Spleen (tissue), 11 donors: ENCODE results near the gene NUBP2. TPM values are rescaled to one million over a fixed set of nuclear protein-coding genes. Genes with fewer than 3 reads are reported as not detected.

Experiments
- DNase-seq: peaks from one replicate; pipeline ENCODE4 v3.0.0-alpha.2; 2020
- H3K27ac ChIP-seq, 8 donors: fragments of 200-600 bp; sonication (generic) in 7 of 8; 1 replicate in 4 of 8; 2 replicates in 4 of 8; pipeline versions ENCODE4 v1.5.0 to v1.8.0; 2016 to 2021; ENCODE audit warnings: inconsistent platforms in 4 of 8, mild to moderate bottlenecking in 4 of 8, moderate library complexity in 1 of 8
- H3K27me3 ChIP-seq, 7 donors: fragments of 200-600 bp; sonication (generic) in 6 of 7; replicated peaks in 1 of 7; 1 replicate in 4 of 7; 2 replicates in 3 of 7; pipeline versions ENCODE4 v1.5.0 to v1.8.0; 2016 to 2021; ENCODE audit warnings: inconsistent platforms in 3 of 7, mild to moderate bottlenecking in 1 of 7
- H3K36me3 ChIP-seq, 6 donors: fragments of 200-600 bp; sonication (generic) in 5 of 6; 1 replicate in 4 of 6; 2 replicates in 2 of 6; pipeline versions ENCODE4 v1.5.0 to v1.8.0; 2016 to 2021; ENCODE audit warnings: inconsistent platforms in 2 of 6
- H3K4me1 ChIP-seq, 6 donors: fragments of 200-600 bp; sonication (generic) in 5 of 6; 1 replicate in 3 of 6; 2 replicates in 3 of 6; pipeline versions ENCODE4 v1.5.0 to v1.8.0; 2016 to 2021; ENCODE audit warnings: inconsistent platforms in 3 of 6
- H3K4me3 ChIP-seq, 8 donors: fragments of 200-600 bp; sonication (generic) in 7 of 8; 1 replicate in 4 of 8; 2 replicates in 4 of 8; pipeline versions ENCODE4 v1.5.0 to v1.8.0; 2016 to 2021; ENCODE audit warnings: inconsistent platforms in 4 of 8, mild to moderate bottlenecking in 4 of 8, moderate library complexity in 2 of 8
- H3K9me3 ChIP-seq, 8 donors: fragments of 200-600 bp; sonication (generic) in 7 of 8; 1 replicate in 4 of 8; 2 replicates in 4 of 8; pipeline versions ENCODE4 v1.5.0 to v1.8.0; 2016 to 2021; ENCODE audit warnings: inconsistent platforms in 4 of 8
- POLR2A ChIP-seq, 3 donors: fragments of 450-650 bp; IDR thresholded peaks; one replicate each; pipeline ENCODE4 v1.5.1; 2017; ENCODE audit warnings: antibody characterized with exemption in 3 of 3, mild to moderate bottlenecking in 1 of 3
- POLR2AphosphoS5 ChIP-seq, 3 donors: sonication (generic); formaldehyde crosslinking; IDR thresholded peaks; one replicate each; pipeline ENCODE4 v1.5.1; 2017; ENCODE audit warnings: antibody characterized with exemption in 3 of 3
- WGBS, 5 donors: extraction: QIAGEN DNeasy Blood & Tissue Kit in 3 of 5; methylation state at CpG; one replicate each; pipeline versions ENCODE4 v1.1.5 to v1.1.7; 2013 to 2018; 5-methylcytosine and 5-hydroxymethylcytosine counted together
- intact Hi-C: fragments of 100-400 bp; cut with DNase I; formaldehyde crosslinking; loops from one replicate; pipeline ENCODE4 v1.15.0; 2023; ENCODE audit warnings: low total_unique reads
- polyA plus RNA-seq, 3 donors: library from polyadenylated mRNA; stranded (reverse); fragments of 200-250 nt; gene quantifications; one replicate each; pipeline ENCODE4 v1.2.1, GENCODE V29; 2013
- total RNA-seq, 7 donors: library from RNA; depleted of rRNA in 3 of 7; stranded (reverse); fragments of >200 nt in 3 of 7; fragmentation: NEBNext Ultra II Directional in 4 of 7; extraction: Animal tissue kit (Norgen Biotek cat#: 25700) in 4 of 7; gene quantifications; one replicate each; pipeline versions ENCODE4 v1.1.0 to v1.2.1, GENCODE V29; 2016 to 2021
- TF ChIP-seq, protein P1 (sequence below), 11 experiments: fragments of 200-600 bp in 7 of 11; fragments of 450-650 bp in 4 of 11; sonication (generic) in 4 of 11; IDR thresholded peaks in 8 of 11; conservative IDR thresholded peaks in 3 of 11; 1 replicate in 7 of 11; 2 replicates in 4 of 11; pipeline versions ENCODE4 v1.4.0 to v1.8.0; 2016 to 2021; ENCODE audit warnings: antibody characterized with exemption in 11 of 11, inconsistent platforms in 4 of 11, mild to moderate bottlenecking in 1 of 11
- donor health status: healthy with polysubstance abuse.
- donor health status: DM: no; HTN: no; CAD: no; lungs with moderate emphysema.
- donor health status: DM: no; HTN: no; CAD: no.
- donor health status: Bipolar disorder and iron deficiency.
- donor health status: healthy.
- donor health status: DM: no; HTN: no; CAD: no.
- donor health status: DM: yes; HTN: yes; CAD: no.

The NUBP2 gene
- total and polyA plus RNA-seq, 10 donors, result 37.5 to 103 (median 57.3) TPM

GRCh38 chr16:1809281-1809801 lies 26.6 kb downstream of the NUBP2 start:
- Histone ChIP-seq H3K27me3 (no peaks in the 10 kb centered on the region), H3K4me1 (peaks cover 0 to 8% (median 0%) of the 10 kb centered on the region in 6 donors), H3K36me3 (peaks cover 5 to 98% (median 49%) of the 10 kb centered on the region in 6 donors), H3K27ac (no peak overlapping the region), H3K4me3 (no peak overlapping the region), H3K9me3 (peaks cover 0 to 6% (median 0%) of the 10 kb centered on the region in 8 donors)
- 80 to 85% (median 80%) methylated on average over 27 to 28 of the region's 28 CpGs for WGBS, 5 donors
- intact Hi-C loops, result no loop called here
- TF ChIP-seq POLR2A (IDR thresholded peaks at IDR 0.05) (no peak), POLR2AphosphoS5 (IDR thresholded peaks at IDR 0.05) (peak in 1 of 3 donors; percentile 53)
- DNase-seq, result no peak

DNA sequence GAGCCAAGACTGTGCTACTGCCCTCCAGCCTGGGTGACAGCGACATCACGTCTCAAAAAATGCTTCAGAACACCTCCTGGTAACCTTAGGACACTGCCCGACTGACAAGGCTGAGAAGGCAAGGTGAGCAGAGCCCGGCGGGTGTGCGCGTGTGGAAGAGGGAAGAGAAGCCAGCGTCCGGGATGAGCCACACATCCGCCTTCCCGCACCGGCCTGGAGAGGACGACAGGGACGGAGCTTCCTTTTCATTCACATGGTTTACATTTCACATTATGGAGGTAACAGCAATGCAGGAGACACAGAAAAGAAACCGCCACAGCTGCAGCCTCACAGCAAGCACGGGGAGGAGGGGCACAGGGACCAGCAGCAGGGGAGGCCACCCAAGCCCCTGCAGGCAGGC lies 27.3 kb downstream of the NUBP2 start:
- H3K4me1 ChIP-seq, result peaks cover 0 to 8% (median 0%) of the 10 kb centered on the region in 6 donors
- peaks cover 5 to 98% (median 50%) of the 10 kb centered on the region in 6 donors for H3K36me3 ChIP-seq
- no peak for DNase-seq
- no peak overlapping the region for H3K27ac ChIP-seq
- H3K4me3 ChIP-seq, result no peak overlapping the region
- peak in 1 of 3 donors; percentile 17 for TF ChIP-seq POLR2AphosphoS5 (IDR thresholded peaks at IDR 0.05)
- TF ChIP-seq, protein P1, sequence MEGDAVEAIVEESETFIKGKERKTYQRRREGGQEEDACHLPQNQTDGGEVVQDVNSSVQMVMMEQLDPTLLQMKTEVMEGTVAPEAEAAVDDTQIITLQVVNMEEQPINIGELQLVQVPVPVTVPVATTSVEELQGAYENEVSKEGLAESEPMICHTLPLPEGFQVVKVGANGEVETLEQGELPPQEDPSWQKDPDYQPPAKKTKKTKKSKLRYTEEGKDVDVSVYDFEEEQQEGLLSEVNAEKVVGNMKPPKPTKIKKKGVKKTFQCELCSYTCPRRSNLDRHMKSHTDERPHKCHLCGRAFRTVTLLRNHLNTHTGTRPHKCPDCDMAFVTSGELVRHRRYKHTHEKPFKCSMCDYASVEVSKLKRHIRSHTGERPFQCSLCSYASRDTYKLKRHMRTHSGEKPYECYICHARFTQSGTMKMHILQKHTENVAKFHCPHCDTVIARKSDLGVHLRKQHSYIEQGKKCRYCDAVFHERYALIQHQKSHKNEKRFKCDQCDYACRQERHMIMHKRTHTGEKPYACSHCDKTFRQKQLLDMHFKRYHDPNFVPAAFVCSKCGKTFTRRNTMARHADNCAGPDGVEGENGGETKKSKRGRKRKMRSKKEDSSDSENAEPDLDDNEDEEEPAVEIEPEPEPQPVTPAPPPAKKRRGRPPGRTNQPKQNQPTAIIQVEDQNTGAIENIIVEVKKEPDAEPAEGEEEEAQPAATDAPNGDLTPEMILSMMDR (IDR thresholded peaks at IDR 0.05 in 8 of 11, conservative IDR thresholded peaks at IDR 0.05 in 3 of 11), result no peak
- H3K27me3 ChIP-seq, result no peaks in the 10 kb centered on the region
- peaks cover 0 to 6% (median 0%) of the 10 kb centered on the region in 8 donors for H3K9me3 ChIP-seq
- 95 to 96% (median 96%) methylated on average over 16 of the region's 16 CpGs for WGBS, 5 donors
- intact Hi-C loops, result no loop called here

GRCh38 chr16:1810536-1810935 lies 27.8 kb downstream of the NUBP2 start:
- intact Hi-C loops, result no loop called here
- Histone ChIP-seq H3K4me1 (peaks cover 0 to 8% (median 0%) of the 10 kb centered on the region in 6 donors), H3K36me3 (peaks cover 5 to 98% (median 53%) of the 10 kb centered on the region in 6 donors), H3K4me3 (no peak overlapping the region), H3K27ac (no peak overlapping the region), H3K9me3 (peaks cover 0 to 6% (median 0%) of the 10 kb centered on the region in 8 donors), H3K27me3 (no peaks in the 10 kb centered on the region)
- DNase-seq, result no peak
- 94 to 100% (median 97%) methylated on average over 11 to 16 of the region's 16 CpGs for WGBS, 5 donors
- TF ChIP-seq POLR2A (IDR thresholded peaks at IDR 0.05) (no peak), POLR2AphosphoS5 (IDR thresholded peaks at IDR 0.05) (no peak)
- TF ChIP-seq, protein P1 (IDR thresholded peaks at IDR 0.05 in 8 of 11, conservative IDR thresholded peaks at IDR 0.05 in 3 of 11), result no peak

- Histone ChIP-seq H3K27ac (no peak overlapping the region), H3K4me3 (no peak overlapping the region), H3K9me3 (no peaks in the 10 kb centered on the region), H3K27me3 (no peaks in the 10 kb centered on the region), H3K36me3 (peaks cover 5 to 98% (median 57%) of the 10 kb centered on the region in 6 donors), H3K4me1 (peaks cover 0 to 8% (median 0%) of the 10 kb centered on the region in 6 donors)
- intact Hi-C loops, result no loop called here
- TF ChIP-seq POLR2AphosphoS5 (IDR thresholded peaks at IDR 0.05), result peak in 2 of 3 donors; percentile 51 to 69
- no peak for TF ChIP-seq POLR2A (IDR thresholded peaks at IDR 0.05)
- TF ChIP-seq, protein P1 (IDR thresholded peaks at IDR 0.05 in 8 of 11, conservative IDR thresholded peaks at IDR 0.05 in 3 of 11), result peak in 6 of 11 experiments; percentile 20 to 41 (median 34)
- WGBS, 5 donors, result 32 to 50% (median 36%) methylated on average over 17 of the region's 17 CpGs
- DNase-seq, result peak; percentile 81
Measured at GRCh38 chr16:1812732-1813163, 30.0 kb downstream of the NUBP2 start.
